Stimulated activated CD4-positive, alpha-beta T cell treated with anti-CD3 and anti-CD28 coated beads, TNF-alpha, amount 100 ng/mL, for 48 hours (primary cell): ENCODE measurements around the gene VPS11.

Source experiments
- DNase-seq, 3 donors: peaks; one replicate each; pipeline ENCODE4 v3.0.0-alpha.2; 2020; ENCODE audit warnings: low read depth in 3 of 3

The VPS11 gene

GRCh38 chr11:119121008-119121810 is 53.6 kb downstream of the VPS11 start, which contains the start of gene HINFP:
TSS of gene HINFP (plus strand) at chr11:119121580. CDS start at chr11:119126945, 5,365 bp downstream.
- peak; percentile 99 to 100 (median 100) for DNase-seq

GRCh38 chr11:119121811-119122124 is 54.1 kb downstream of the VPS11 start:
- no peak for DNase-seq

DNA sequence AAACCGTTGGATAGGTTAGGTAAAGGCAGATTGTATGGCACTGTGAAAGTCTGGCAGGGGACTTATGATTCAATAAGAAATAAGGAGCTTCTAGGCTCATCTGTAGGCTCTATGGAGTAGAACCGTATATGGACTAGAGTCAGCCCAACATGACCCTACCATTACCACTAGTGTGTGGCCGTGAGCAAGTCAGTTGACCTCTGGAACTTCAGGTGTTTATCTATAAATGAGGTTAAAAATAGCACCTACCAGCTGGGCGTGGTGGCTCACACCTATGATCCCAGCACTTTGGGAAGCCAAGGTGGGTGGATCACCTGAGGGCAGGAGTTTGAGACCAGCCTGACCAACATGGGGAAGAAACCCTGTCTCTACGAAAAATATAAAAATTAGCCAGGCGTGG is 58.2 kb downstream of the VPS11 start:
- no peak for DNase-seq

DNA sequence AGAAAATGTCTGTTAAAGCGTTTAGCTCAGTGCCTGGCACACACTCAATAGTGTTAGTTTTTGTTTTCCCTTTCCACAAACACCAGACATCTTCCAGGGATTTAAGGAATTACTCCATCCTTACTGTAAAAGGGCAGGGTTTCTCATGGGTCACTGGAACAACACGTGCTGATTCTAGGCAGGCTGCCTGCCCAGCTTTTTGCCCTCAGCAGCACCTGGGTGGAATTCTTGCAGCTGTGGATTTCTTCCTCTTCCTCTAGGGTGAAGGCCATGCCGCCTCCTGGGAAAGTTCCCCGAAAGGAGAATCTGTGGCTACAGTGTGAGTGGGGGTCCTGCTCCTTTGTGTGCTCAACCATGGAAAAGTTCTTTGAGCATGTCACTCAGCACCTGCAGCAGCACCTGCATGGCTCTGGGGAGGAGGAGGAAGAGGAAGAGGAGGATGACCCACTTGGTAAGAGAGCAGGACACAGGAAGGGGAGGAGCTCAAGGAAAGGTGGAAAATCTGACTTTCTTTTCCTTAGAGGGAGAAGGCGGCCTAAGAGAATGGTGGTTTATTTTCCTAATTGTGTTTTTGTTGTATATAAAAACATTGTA is 59.2 kb downstream of the VPS11 start:
- DNase-seq, result no peak

DNA sequence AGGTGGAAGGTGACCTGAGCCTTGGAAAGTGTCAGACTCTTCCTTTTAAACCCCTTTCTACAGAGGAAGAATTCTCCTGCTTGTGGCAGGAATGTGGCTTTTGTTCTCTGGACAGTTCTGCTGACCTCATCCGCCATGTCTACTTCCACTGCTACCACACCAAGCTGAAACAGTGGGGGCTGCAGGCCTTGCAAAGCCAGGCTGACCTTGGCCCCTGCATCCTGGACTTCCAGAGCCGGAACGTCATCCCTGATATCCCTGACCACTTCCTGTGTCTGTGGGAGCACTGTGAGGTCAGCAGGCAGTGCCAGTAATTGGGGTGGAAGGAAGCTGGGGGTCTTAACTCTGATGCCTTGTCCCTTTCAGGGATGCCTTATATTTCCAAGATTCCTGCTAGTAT is 63.0 kb downstream of the VPS11 start:
- DNase-seq, result no peak
